ENCODE data around the gene HBEGF. TPM values are rescaled to one million over a fixed set of nuclear protein-coding genes. Genes with fewer than 3 reads are reported as not detected.

Gene HBEGF
- total RNA-seq, 1 experiment from 2014 or later: 12.3 TPM

DNA sequence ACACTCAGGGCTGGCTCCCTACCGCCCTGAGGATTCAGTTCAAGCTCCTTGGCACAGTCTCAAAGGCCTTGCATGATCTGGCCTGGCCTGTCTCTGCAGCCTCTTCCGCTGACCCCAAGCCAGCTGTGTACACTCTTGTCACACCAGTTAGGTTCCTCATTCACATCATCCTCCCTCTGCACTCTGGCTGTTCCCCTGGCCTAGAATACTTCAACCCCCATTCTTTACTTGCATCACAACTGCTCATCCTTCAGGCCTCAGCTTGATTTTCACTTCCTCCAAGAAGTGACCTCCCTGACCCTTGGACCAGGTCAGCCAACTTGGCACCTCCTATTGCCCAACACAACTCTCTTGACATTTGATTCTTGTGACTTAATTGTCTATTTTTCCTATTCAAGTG is 24.6 kb downstream of the HBEGF start (continued):
- TF ChIP-seq, protein P1, sequence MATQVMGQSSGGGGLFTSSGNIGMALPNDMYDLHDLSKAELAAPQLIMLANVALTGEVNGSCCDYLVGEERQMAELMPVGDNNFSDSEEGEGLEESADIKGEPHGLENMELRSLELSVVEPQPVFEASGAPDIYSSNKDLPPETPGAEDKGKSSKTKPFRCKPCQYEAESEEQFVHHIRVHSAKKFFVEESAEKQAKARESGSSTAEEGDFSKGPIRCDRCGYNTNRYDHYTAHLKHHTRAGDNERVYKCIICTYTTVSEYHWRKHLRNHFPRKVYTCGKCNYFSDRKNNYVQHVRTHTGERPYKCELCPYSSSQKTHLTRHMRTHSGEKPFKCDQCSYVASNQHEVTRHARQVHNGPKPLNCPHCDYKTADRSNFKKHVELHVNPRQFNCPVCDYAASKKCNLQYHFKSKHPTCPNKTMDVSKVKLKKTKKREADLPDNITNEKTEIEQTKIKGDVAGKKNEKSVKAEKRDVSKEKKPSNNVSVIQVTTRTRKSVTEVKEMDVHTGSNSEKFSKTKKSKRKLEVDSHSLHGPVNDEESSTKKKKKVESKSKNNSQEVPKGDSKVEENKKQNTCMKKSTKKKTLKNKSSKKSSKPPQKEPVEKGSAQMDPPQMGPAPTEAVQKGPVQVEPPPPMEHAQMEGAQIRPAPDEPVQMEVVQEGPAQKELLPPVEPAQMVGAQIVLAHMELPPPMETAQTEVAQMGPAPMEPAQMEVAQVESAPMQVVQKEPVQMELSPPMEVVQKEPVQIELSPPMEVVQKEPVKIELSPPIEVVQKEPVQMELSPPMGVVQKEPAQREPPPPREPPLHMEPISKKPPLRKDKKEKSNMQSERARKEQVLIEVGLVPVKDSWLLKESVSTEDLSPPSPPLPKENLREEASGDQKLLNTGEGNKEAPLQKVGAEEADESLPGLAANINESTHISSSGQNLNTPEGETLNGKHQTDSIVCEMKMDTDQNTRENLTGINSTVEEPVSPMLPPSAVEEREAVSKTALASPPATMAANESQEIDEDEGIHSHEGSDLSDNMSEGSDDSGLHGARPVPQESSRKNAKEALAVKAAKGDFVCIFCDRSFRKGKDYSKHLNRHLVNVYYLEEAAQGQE (IDR thresholded peaks at IDR 0.05; ENCODE audit: low read depth): no peak
- TF ChIP-seq POLR2AphosphoS5 (IDR thresholded peaks at IDR 0.05; ENCODE audit: low read depth, low read length) (no peak), CBX3 (IDR thresholded peaks at IDR 0.05; ENCODE audit: low read depth) (no peak)
- TF ChIP-seq, protein P2, sequence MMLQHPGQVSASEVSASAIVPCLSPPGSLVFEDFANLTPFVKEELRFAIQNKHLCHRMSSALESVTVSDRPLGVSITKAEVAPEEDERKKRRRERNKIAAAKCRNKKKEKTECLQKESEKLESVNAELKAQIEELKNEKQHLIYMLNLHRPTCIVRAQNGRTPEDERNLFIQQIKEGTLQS (IDR thresholded peaks at IDR 0.05): no peak

GRCh38 chr5:140319833-140320232 is 26.6 kb downstream of the HBEGF start:
- TF ChIP-seq ELF1 (IDR thresholded peaks at IDR 0.05; ENCODE audit: borderline replicate concordance, low read depth) (no peak), SIN3A (IDR thresholded peaks at IDR 0.05; ENCODE audit: low read depth) (no peak)
- BruUV-seq (replicated peaks): no TSS peak
- ATAC-seq (no peak), DNase-seq (ENCODE audit: low read depth, low spot score) (no peak)
- Histone ChIP-seq H2AFZ (ENCODE audit: low read depth, low read length, poor library complexity, severe bottlenecking) (no peak overlapping the region), H3K27ac (ENCODE audit: low read depth, low read length) (no peak overlapping the region), H3K27me3 (ENCODE audit: insufficient read depth, low read length) (no peaks in the 10 kb centered on the region), H3K9me3 (ENCODE audit: control insufficient read depth in 1 of 2, insufficient read depth in 1 of 2, low read depth in 1 of 2, low read length in 2 of 2) (no peaks in the 10 kb centered on the region), H3K9me2 (ENCODE audit: insufficient read depth) (no peaks in the 10 kb centered on the region), H3K79me2 (ENCODE audit: insufficient read depth, low read length) (no peaks in the 10 kb centered on the region), H3K4me1 (ENCODE audit: control insufficient read depth in 1 of 2, insufficient read depth in 2 of 2, low read length in 2 of 2) (peaks cover 12 to 29% of the 10 kb centered on the region in 2 experiments), H3K9ac (ENCODE audit: low read length) (no peak overlapping the region), H3K4me3 (replicated peaks in 1 of 2; ENCODE audit: low read depth in 1 of 2, low read length in 2 of 2) (no peak overlapping the region), H3K4me2 (ENCODE audit: low read length) (no peak overlapping the region), H4K20me1 (ENCODE audit: insufficient read depth) (no peaks in the 10 kb centered on the region), H3K36me3 (ENCODE audit: control insufficient read depth in 1 of 2, insufficient read depth in 2 of 2, low read length in 2 of 2) (no peaks in the 10 kb centered on the region)
- ChIA-PET CTCF (no interaction called here), RAD21 (ENCODE audit: low non-redundant PET in 1 of 2, low total read pairs in 2 of 2, uncharacterized antibody in 2 of 2, unreplicated experiment in 2 of 2) (no interaction called here), POLR2A (interaction anchor here (1.3 kb wide), 1 partner anchor 27 kb away, joined by 4 read pairs; the partner anchor contains the start of gene HBEGF)
- intact Hi-C loops (cut with micrococcal nuclease): no loop called here
